Skeletal muscle satellite cell (primary cell): ENCODE results near the gene ITPR2.
A peak's percentile ranks its signal among the peaks of the same experiment; 100 is the strongest.

Experiments
- H3K27me3 ChIP-seq: 2 replicates; pipeline ENCODE4 v1.7.0; 2013; ENCODE audit warnings: low read length; ENCODE audit not compliant: control insufficient read depth, insufficient read depth
- H3K36me3 ChIP-seq: 2 replicates; pipeline ENCODE4 v1.7.0; 2013; ENCODE audit warnings: mild to moderate bottlenecking, control low read depth, low read length; ENCODE audit not compliant: insufficient read depth
- H3K4me1 ChIP-seq: 2 replicates; pipeline ENCODE4 v1.7.0; 2013; ENCODE audit warnings: low read length; ENCODE audit not compliant: control insufficient read depth, insufficient read depth
- H3K4me2 ChIP-seq: 2 replicates; pipeline ENCODE4 v1.7.0; 2013; ENCODE audit warnings: mild to moderate bottlenecking, low read length
- H3K4me3 ChIP-seq: 2 replicates; pipeline ENCODE4 v1.7.0; 2013; ENCODE audit warnings: low read length
- H3K9ac ChIP-seq: 2 replicates; pipeline ENCODE4 v1.7.0; 2013; ENCODE audit warnings: mild to moderate bottlenecking, low read depth, low read length, moderate library complexity
- H3K9me3 ChIP-seq: replicated peaks from 2 replicates; pipeline ENCODE4 v1.7.0; 2013; ENCODE audit warnings: mild to moderate bottlenecking, control low read depth, low read length

Gene ITPR2

GRCh38 chr12:26717757-26718156 lies 115.2 kb downstream of the ITPR2 start:
- no peak overlapping the region for H3K9ac ChIP-seq
- H3K4me1 ChIP-seq: no peaks in the 10 kb centered on the region
- H3K9me3 ChIP-seq: no peaks in the 10 kb centered on the region
- H3K4me2 ChIP-seq: no peak overlapping the region
- no peak overlapping the region for H3K4me3 ChIP-seq
- H3K36me3 ChIP-seq: no peaks in the 10 kb centered on the region
- H3K27me3 ChIP-seq: no peaks in the 10 kb centered on the region

- H3K4me3 ChIP-seq: no peak overlapping the region
- H3K9ac ChIP-seq: no peak overlapping the region
- H3K9me3 ChIP-seq: no peaks in the 10 kb centered on the region
- peaks cover 7% of the 10 kb centered on the region for H3K4me1 ChIP-seq
- H3K27me3 ChIP-seq: no peaks in the 10 kb centered on the region
- no peaks in the 10 kb centered on the region for H3K36me3 ChIP-seq
- no peak overlapping the region for H3K4me2 ChIP-seq
Observed at GRCh38 chr12:26715232-26715631, 117.8 kb downstream of the ITPR2 start.

- no peaks in the 10 kb centered on the region for H3K27me3 ChIP-seq
- H3K9ac ChIP-seq: no peak overlapping the region
- H3K4me2 ChIP-seq: no peak overlapping the region
- no peak overlapping the region for H3K4me3 ChIP-seq
- H3K36me3 ChIP-seq: no peaks in the 10 kb centered on the region
- no peaks in the 10 kb centered on the region for H3K9me3 ChIP-seq
- H3K4me1 ChIP-seq: peaks cover 7% of the 10 kb centered on the region
Observed at GRCh38 chr12:26713885-26714383, 119.1 kb downstream of the ITPR2 start.

GRCh38 chr12:26712892-26713291 lies 120.1 kb downstream of the ITPR2 start:
- Histone ChIP-seq H3K36me3 (no peaks in the 10 kb centered on the region), H3K4me1 (peaks cover 7% of the 10 kb centered on the region)

GRCh38 chr12:26711569-26711968 lies 121.4 kb downstream of the ITPR2 start:
- H3K27me3 ChIP-seq: no peaks in the 10 kb centered on the region
- H3K36me3 ChIP-seq: no peaks in the 10 kb centered on the region
- no peak overlapping the region for H3K4me2 ChIP-seq
- no peak overlapping the region for H3K9ac ChIP-seq
- H3K4me3 ChIP-seq: no peak overlapping the region
- H3K4me1 ChIP-seq: peaks cover 7% of the 10 kb centered on the region
- no peaks in the 10 kb centered on the region for H3K9me3 ChIP-seq

More at GRCh38 chr12:26712892-26713291, 120.1 kb downstream of the ITPR2 start:
- no peak overlapping the region for H3K4me3 ChIP-seq
- H3K9ac ChIP-seq: no peak overlapping the region
- H3K9me3 ChIP-seq: no peaks in the 10 kb centered on the region
- H3K4me2 ChIP-seq: no peak overlapping the region
- H3K27me3 ChIP-seq: no peaks in the 10 kb centered on the region

- H3K4me3 ChIP-seq: no peak overlapping the region
- H3K4me2 ChIP-seq: no peak overlapping the region
- no peak overlapping the region for H3K9ac ChIP-seq
- peaks cover 7% of the 10 kb centered on the region for H3K4me1 ChIP-seq
- no peaks in the 10 kb centered on the region for H3K27me3 ChIP-seq
- no peaks in the 10 kb centered on the region for H3K36me3 ChIP-seq
- H3K9me3 ChIP-seq: no peaks in the 10 kb centered on the region
Observed at GRCh38 chr12:26711072-26711471, 121.9 kb downstream of the ITPR2 start.

GRCh38 chr12:26705851-26706250 lies 127.1 kb downstream of the ITPR2 start:
- Histone ChIP-seq H3K27me3 (no peaks in the 10 kb centered on the region), H3K9ac (no peak overlapping the region), H3K4me2 (no peak overlapping the region), H3K9me3 (no peaks in the 10 kb centered on the region), H3K4me3 (no peak overlapping the region), H3K4me1 (peaks cover 14% of the 10 kb centered on the region), H3K36me3 (no peaks in the 10 kb centered on the region)

- Histone ChIP-seq H3K36me3 (no peaks in the 10 kb centered on the region), H3K9ac (no peak overlapping the region), H3K4me1 (peaks cover 17% of the 10 kb centered on the region), H3K4me2 (peak overlapping the region; percentile 23), H3K9me3 (no peaks in the 10 kb centered on the region), H3K4me3 (no peak overlapping the region), H3K27me3 (no peaks in the 10 kb centered on the region)
Observed at GRCh38 chr12:26704684-26705460, 128.1 kb downstream of the ITPR2 start.

- no peak overlapping the region for H3K9ac ChIP-seq
- H3K27me3 ChIP-seq: no peaks in the 10 kb centered on the region
Observed at GRCh38 chr12:26704214-26704613, 128.8 kb downstream of the ITPR2 start.

GRCh38 chr12:26702741-26703140 lies 130.3 kb downstream of the ITPR2 start:
- no peaks in the 10 kb centered on the region for H3K36me3 ChIP-seq
- peaks cover 34% of the 10 kb centered on the region for H3K4me1 ChIP-seq
- no peak overlapping the region for H3K9ac ChIP-seq
- no peak overlapping the region for H3K4me3 ChIP-seq
- H3K9me3 ChIP-seq: no peaks in the 10 kb centered on the region
- no peaks in the 10 kb centered on the region for H3K27me3 ChIP-seq
- no peak overlapping the region for H3K4me2 ChIP-seq

More at GRCh38 chr12:26704214-26704613, 128.8 kb downstream of the ITPR2 start:
- H3K4me3 ChIP-seq: no peak overlapping the region
- H3K4me2 ChIP-seq: no peak overlapping the region
- H3K4me1 ChIP-seq: peaks cover 23% of the 10 kb centered on the region
- H3K36me3 ChIP-seq: no peaks in the 10 kb centered on the region
- H3K9me3 ChIP-seq: no peaks in the 10 kb centered on the region

GRCh38 chr12:26701604-26702215 lies 131.3 kb downstream of the ITPR2 start:
- Histone ChIP-seq H3K36me3 (no peaks in the 10 kb centered on the region), H3K27me3 (no peaks in the 10 kb centered on the region), H3K4me1 (peaks cover 42% of the 10 kb centered on the region), H3K4me3 (no peak overlapping the region), H3K9ac (no peak overlapping the region), H3K4me2 (no peak overlapping the region), H3K9me3 (no peaks in the 10 kb centered on the region)
